Measurements from ENCODE around the gene CIB4.

- no peak for TF ChIP-seq CTCF (conservative IDR thresholded peaks at IDR 0.05 in 1 of 2, IDR thresholded peaks at IDR 0.05 in 1 of 2; ENCODE audit: extremely low read depth in 1 of 2, insufficient read depth in 1 of 2, low read depth in 1 of 2, low read length in 2 of 2)
- TF ChIP-seq EZH2 (IDR thresholded peaks at IDR 0.05; ENCODE audit: borderline replicate concordance, low read length), result no peak
Observed at GRCh38 chr2:26619521-26619951, 21.6 kb downstream of the CIB4 start.

All from mammary epithelial cell (primary cell).